Measurements from ENCODE around the gene TRPM5. TPM values are rescaled to one million over a fixed set of nuclear protein-coding genes. Genes with fewer than 3 reads are reported as not detected.

The TRPM5 gene
- total and polyA plus RNA-seq, 8 donors, result 0.15 to 11.6 (median 0.45) TPM; not detected in 1

- Histone ChIP-seq H3K9me3 (no peaks in the 10 kb centered on the region), H3K4me1 (peaks cover 30 to 53% (median 44%) of the 10 kb centered on the region in 4 donors), H3K4me3 (no peak overlapping the region), H3K36me3 (no peaks in the 10 kb centered on the region), H3K27me3 (peaks cover 0 to 6% (median 0%) of the 10 kb centered on the region in 3 donors), H3K27ac (peak overlapping the region in 3 of 5 donors; percentile 19 to 89 (median 85))
- no peak for TF ChIP-seq POLR2AphosphoS5 (IDR thresholded peaks at IDR 0.05)
- no peak for TF ChIP-seq POLR2A (IDR thresholded peaks at IDR 0.05)
- TF ChIP-seq CTCF (IDR thresholded peaks at IDR 0.05), result no peak
- no peak for TF ChIP-seq EP300 (IDR thresholded peaks at IDR 0.05)
- DNase-seq, result peak in 1 of 2 donors; percentile 24
- intact Hi-C loops (cut with DNase I; ENCODE audit: low total_unique reads), result no loop called here
- 77 to 96% (median 88%) methylated on average over 7 of the region's 7 CpGs for WGBS, 5 donors
Measured at GRCh38 chr11:2467695-2468055, 23.4 kb upstream of the TRPM5 start.

GRCh38 chr11:2466869-2467694, 22.8 kb upstream of the TRPM5 start:
- peaks cover 0 to 5% (median 0%) of the 10 kb centered on the region in 3 donors for H3K27me3 ChIP-seq
- H3K4me3 ChIP-seq, result no peak overlapping the region
- peak; percentile 33 to 51 for DNase-seq
- intact Hi-C loops (cut with DNase I; ENCODE audit: low total_unique reads), result no loop called here
- H3K4me1 ChIP-seq, result peaks cover 36 to 59% (median 49%) of the 10 kb centered on the region in 4 donors
- no peaks in the 10 kb centered on the region for H3K9me3 ChIP-seq
- H3K36me3 ChIP-seq, result no peaks in the 10 kb centered on the region
- TF ChIP-seq POLR2AphosphoS5 (IDR thresholded peaks at IDR 0.05) (no peak), POLR2A (IDR thresholded peaks at IDR 0.05) (no peak), EP300 (IDR thresholded peaks at IDR 0.05) (no peak), CTCF (IDR thresholded peaks at IDR 0.05) (no peak)
- H3K27ac ChIP-seq, result peak overlapping the region; percentile 82 to 92 (median 87)
- 71 to 80% (median 78%) methylated on average over 12 to 16 of the region's 16 CpGs for WGBS, 5 donors

GRCh38 chr11:2466069-2466801, 21.9 kb upstream of the TRPM5 start:
- Histone ChIP-seq H3K27me3 (peaks cover 0 to under 1% (median 0%) of the 10 kb centered on the region in 3 donors), H3K27ac (peak overlapping the region; percentile 82 to 92 (median 87)), H3K36me3 (no peaks in the 10 kb centered on the region), H3K4me3 (no peak overlapping the region), H3K9me3 (no peaks in the 10 kb centered on the region), H3K4me1 (peaks cover 40 to 67% (median 58%) of the 10 kb centered on the region in 4 donors)
- DNase-seq, result peak in 1 of 2 donors; percentile 17
- TF ChIP-seq POLR2AphosphoS5 (IDR thresholded peaks at IDR 0.05) (no peak), CTCF (IDR thresholded peaks at IDR 0.05) (no peak), POLR2A (IDR thresholded peaks at IDR 0.05) (no peak), EP300 (IDR thresholded peaks at IDR 0.05) (no peak)
- WGBS, 5 donors, result 49 to 66% (median 59%) methylated on average over 7 to 9 of the region's 9 CpGs
- intact Hi-C loops (cut with DNase I; ENCODE audit: low total_unique reads), result no loop called here

All from stomach (tissue), 9 donors.